ENCODE measurements around the gene IL25. TPM values are rescaled to one million over a fixed set of nuclear protein-coding genes. Genes with fewer than 3 reads are reported as not detected.

IL25 gene
- total and polyA plus RNA-seq, 2 of the 8 experiments (the other 6 are each of a cell fraction or from before 2014, with no cell fraction given) = not detected

DNA sequence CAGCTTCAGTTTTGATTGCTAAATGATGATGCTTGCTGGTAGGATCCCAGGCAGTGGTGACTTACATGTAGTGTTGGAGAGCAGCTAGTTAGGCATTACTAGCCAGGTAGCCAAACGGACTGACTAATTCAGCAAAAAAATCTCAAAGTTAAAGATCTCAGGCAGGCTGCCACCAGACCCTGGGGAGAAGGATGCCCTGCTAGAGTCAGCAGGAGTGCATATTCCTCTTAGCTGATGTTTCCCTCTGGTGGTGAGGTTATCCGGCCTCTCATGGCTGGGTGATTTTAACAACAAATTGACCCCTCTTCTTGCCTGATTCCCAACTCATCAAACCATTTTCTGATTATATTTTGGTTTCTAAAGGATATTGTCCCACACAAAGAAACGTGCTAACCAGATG, 10.4 kb upstream of the IL25 start:
- CTCF ChIA-PET (ENCODE audit: partially characterized antibody) = interaction anchor here (0.8 to 20.9 kb wide), 10 partner anchors 10 to 242 kb away, joined by 3 to 333 read pairs (median 12); partner anchors contain the start of genes BCL2L2, CMTM5, IL25 and SLC22A17
- H2BK15ac ChIP-seq (ENCODE audit: low read length) = no peak overlapping the region
- no peak overlapping the region for H2BK5ac ChIP-seq (ENCODE audit: low read depth, low read length)
- no peak overlapping the region for H2BK20ac ChIP-seq (ENCODE audit: low read length)
- DNase-seq (ENCODE audit: low read depth in 1 of 2, low spot score in 2 of 2) (no peak), FAIRE-seq (no peak)
- peaks cover under 1 to 20% (median 14%) of the 10 kb centered on the region in 4 experiments; a peak in 6 of 7 replicates for H3K4me1 ChIP-seq (replicated peaks in 1 of 4; ENCODE audit: control insufficient read depth in 3 of 4, insufficient read depth in 4 of 4, low read length in 3 of 4)
- H3K4me2 ChIP-seq (ENCODE audit: insufficient read depth in 1 of 2, low read depth in 2 of 2, low read length in 2 of 2) = no peak overlapping the region
- H4K91ac ChIP-seq (replicated peaks; ENCODE audit: insufficient read length, low read length) = no peak overlapping the region
- peaks cover 8 to 13% of the 10 kb centered on the region in 2 experiments for H4K20me1 ChIP-seq (replicated peaks in 1 of 2; ENCODE audit: control insufficient read depth in 1 of 2, insufficient read depth in 2 of 2, low read length in 2 of 2)
- H3K14ac ChIP-seq (ENCODE audit: insufficient read length) = no peak overlapping the region
- no peaks in the 10 kb centered on the region for H3K79me1 ChIP-seq (ENCODE audit: low read depth, low read length)
- no peak overlapping the region for H2BK120ac ChIP-seq (replicated peaks; ENCODE audit: low read depth, low read length)
- no peak overlapping the region for H3K27ac ChIP-seq (ENCODE audit: low read depth, low read length)
- H3K9me3 ChIP-seq (ENCODE audit: insufficient read depth in 2 of 2, low read depth in 1 of 2, low read length in 1 of 2) = no peaks in the 10 kb centered on the region
- H3K18ac ChIP-seq (ENCODE audit: extremely low read depth, low read length) = no peak overlapping the region
- 88% methylated on average over 3 of the region's 3 CpGs; no CpG with 5 or more reads in 1 of the 2 experiments for WGBS, 2 experiments (ENCODE audit: extremely low coverage in 1 of 2, insufficient coverage in 1 of 2, insufficient read length in 1 of 2, insufficient replicate concordance in 2 of 2, low coverage in 1 of 2, low lambda C conversion rate in 2 of 2, missing lambda C conversion rate in 1 of 2)
- H3K9ac ChIP-seq (replicated peaks in 1 of 4; ENCODE audit: extremely low read depth in 1 of 4, low read depth in 3 of 4, low read length in 3 of 4) = no peak overlapping the region
- no peak overlapping the region for H3K23ac ChIP-seq (ENCODE audit: insufficient read length)
- H3K36me3 ChIP-seq (ENCODE audit: control insufficient read depth in 2 of 4, insufficient read depth in 4 of 4, low read length in 3 of 4) = peaks cover 0 to 16% (median 10%) of the 10 kb centered on the region in 4 experiments; a peak in 4 of 8 replicates
- H3K23me2 ChIP-seq (ENCODE audit: low read depth, low read length) = peaks cover 21% of the 10 kb centered on the region; the same call in 1 of the 2 replicates
- H3K4me3 ChIP-seq (ENCODE audit: extremely low read depth in 1 of 4, insufficient read depth in 2 of 4, low read depth in 3 of 4, low read length in 4 of 4) = no peak overlapping the region
- POLR2A ChIA-PET (ENCODE audit: partially characterized antibody) = interaction anchor here (0.8 to 7.1 kb wide), 4 partner anchors 10 to 41 kb away, joined by 3 to 73 read pairs (median 26); partner anchors contain the start of genes PABPN1 and SLC22A17
- H4K5ac ChIP-seq (ENCODE audit: insufficient read length, low read depth, low read length) = no peak overlapping the region
- H2AK5ac ChIP-seq (ENCODE audit: low read depth, low read length) = no peak overlapping the region
- no peak overlapping the region for H3K4ac ChIP-seq (replicated peaks; ENCODE audit: insufficient read length, low read depth, low read length)
- peak; percentile 29 to 49 for TF ChIP-seq RAD21 (IDR thresholded peaks at IDR 0.05 in 1 of 2, conservative IDR thresholded peaks at IDR 0.05 in 1 of 2; ENCODE audit: low read depth in 2 of 2, low read length in 2 of 2)
- TF ChIP-seq, protein P1, sequence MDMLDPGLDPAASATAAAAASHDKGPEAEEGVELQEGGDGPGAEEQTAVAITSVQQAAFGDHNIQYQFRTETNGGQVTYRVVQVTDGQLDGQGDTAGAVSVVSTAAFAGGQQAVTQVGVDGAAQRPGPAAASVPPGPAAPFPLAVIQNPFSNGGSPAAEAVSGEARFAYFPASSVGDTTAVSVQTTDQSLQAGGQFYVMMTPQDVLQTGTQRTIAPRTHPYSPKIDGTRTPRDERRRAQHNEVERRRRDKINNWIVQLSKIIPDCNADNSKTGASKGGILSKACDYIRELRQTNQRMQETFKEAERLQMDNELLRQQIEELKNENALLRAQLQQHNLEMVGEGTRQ (IDR thresholded peaks at IDR 0.05; ENCODE audit: low read length) = no peak
- peak in 1 of 3 experiments; percentile 31; a peak in 2 of 4 replicates for TF ChIP-seq CTCF (IDR thresholded peaks at IDR 0.05; ENCODE audit: control extremely low read depth in 1 of 3, insufficient read depth in 1 of 3, low read depth in 1 of 3, low read length in 3 of 3)
- TF ChIP-seq NRF1 (IDR thresholded peaks at IDR 0.05; ENCODE audit: low read depth, low read length) = no peak
- TF ChIP-seq EGR1 (IDR thresholded peaks at IDR 0.05; ENCODE audit: borderline replicate concordance, low read depth, low read length) = no peak
- TF ChIP-seq BRCA1 (IDR thresholded peaks at IDR 0.05; ENCODE audit: low read depth, low read length) = no peak
- TF ChIP-seq RXRA (IDR thresholded peaks at IDR 0.05; ENCODE audit: insufficient read depth, low read depth, low read length) = no peak
- H3K56ac ChIP-seq (replicated peaks; ENCODE audit: insufficient read length, low read depth, low read length) = no peak overlapping the region
- H3K79me2 ChIP-seq (ENCODE audit: control insufficient read depth in 1 of 2, insufficient read depth in 2 of 2, low read length in 2 of 2) = no peaks in the 10 kb centered on the region
- no peak overlapping the region for H4K8ac ChIP-seq (ENCODE audit: extremely low read depth, insufficient read depth, low read length)
- H2BK12ac ChIP-seq (ENCODE audit: low read depth, low read length) = no peak overlapping the region
- H3K27me3 ChIP-seq (replicated peaks in 1 of 4; ENCODE audit: control insufficient read depth in 3 of 4, extremely low read depth in 1 of 4, insufficient read depth in 3 of 4, low read length in 3 of 4) = peaks cover 0 to 2% (median 0%) of the 10 kb centered on the region in 4 experiments; a peak in 1 of 7 replicates
- H2AFZ ChIP-seq (ENCODE audit: low read length) = no peak overlapping the region

Measured in H1 (cell line).